RWPE2 (cell line): ENCODE results near the gene MAPRE3.

ENCODE experiments used
- ATAC-seq: fragments of 200-7000 bp; cut with Tn5 transposase; 3 replicates; pipeline ENCODE4 v1.9.1; 2021; ENCODE audit warnings: low read depth
- DNase-seq: peaks from one replicate; pipeline ENCODE4 v3.0.0-alpha.2; 2020; ENCODE audit warnings: low spot score
- H3K27ac ChIP-seq: fragments of 450-650 bp; 2 replicates; pipeline ENCODE4 v1.5.1; 2017; ENCODE audit warnings: mild to moderate bottlenecking; ENCODE audit not compliant: poor library complexity, severe bottlenecking
- H3K27me3 ChIP-seq: fragments of 250-450 bp; sonication (Bioruptor Pico); 2 replicates; pipeline ENCODE4 v1.5.1; 2021; ENCODE audit warnings: mild to moderate bottlenecking, moderate library complexity; ENCODE audit not compliant: insufficient read depth, poor library complexity, severe bottlenecking
- H3K36me3 ChIP-seq: fragments of 250-450 bp; sonication (Bioruptor Pico); 2 replicates; pipeline ENCODE4 v1.5.1; 2020; ENCODE audit warnings: low read depth, mild to moderate bottlenecking, moderate library complexity
- H3K4me1 ChIP-seq: fragments of 250-450 bp; sonication (Bioruptor Pico); 2 replicates; pipeline ENCODE4 v1.5.1; 2021; ENCODE audit warnings: mild to moderate bottlenecking, moderate library complexity; ENCODE audit not compliant: insufficient read depth, poor library complexity, severe bottlenecking
- H3K4me3 ChIP-seq: fragments of 250-450 bp; sonication (Bioruptor Pico); 2 replicates; pipeline ENCODE4 v1.5.1; 2021; ENCODE audit warnings: mild to moderate bottlenecking, moderate library complexity; ENCODE audit not compliant: severe bottlenecking
- H3K9me3 ChIP-seq: fragments of 250-450 bp; sonication (Bioruptor Pico); 2 replicates; pipeline ENCODE4 v1.5.1; 2021; ENCODE audit warnings: mild to moderate bottlenecking, moderate library complexity; ENCODE audit not compliant: severe bottlenecking
- CTCF ChIP-seq: fragments of 450-650 bp; IDR thresholded peaks from one replicate; pipeline ENCODE4 v1.5.1; 2017; ENCODE audit warnings: mild to moderate bottlenecking, moderate library complexity; ENCODE audit not compliant: poor library complexity, severe bottlenecking

MAPRE3 gene

GRCh38 chr2:27024812-27025211 is 54.4 kb downstream of the MAPRE3 start:
- TF ChIP-seq CTCF = no peak
- Histone ChIP-seq H3K27me3 (no peaks in the 10 kb centered on the region), H3K27ac (no peak overlapping the region), H3K9me3 (no peaks in the 10 kb centered on the region), H3K4me3 (no peak overlapping the region), H3K4me1 (no peaks in the 10 kb centered on the region), H3K36me3 (peaks cover 7% of the 10 kb centered on the region; the same call in 1 of the 2 replicates)
- ATAC-seq (no peak), DNase-seq (no peak)

GRCh38 chr2:27025281-27025800 is 54.9 kb downstream of the MAPRE3 start:
- no peak for ATAC-seq
- H3K36me3 ChIP-seq = peaks cover 11% of the 10 kb centered on the region; the same call in 1 of the 2 replicates
- no peaks in the 10 kb centered on the region for H3K27me3 ChIP-seq
- H3K27ac ChIP-seq = no peak overlapping the region
- no peaks in the 10 kb centered on the region for H3K9me3 ChIP-seq
- no peak overlapping the region for H3K4me3 ChIP-seq
- no peak for TF ChIP-seq CTCF
- H3K4me1 ChIP-seq = no peaks in the 10 kb centered on the region
- no peak for DNase-seq

GRCh38 chr2:27025861-27026851 is 55.7 kb downstream of the MAPRE3 start:
- no peak overlapping the region for H3K27ac ChIP-seq
- H3K36me3 ChIP-seq = peaks cover 13% of the 10 kb centered on the region
- H3K9me3 ChIP-seq = no peaks in the 10 kb centered on the region
- H3K27me3 ChIP-seq = no peaks in the 10 kb centered on the region
- no peak for TF ChIP-seq CTCF
- H3K4me1 ChIP-seq = no peaks in the 10 kb centered on the region
- DNase-seq (no peak), ATAC-seq (no peak)
- no peak overlapping the region for H3K4me3 ChIP-seq

- Histone ChIP-seq H3K27me3 (no peaks in the 10 kb centered on the region), H3K27ac (no peak overlapping the region), H3K36me3 (peaks cover 17% of the 10 kb centered on the region), H3K9me3 (no peaks in the 10 kb centered on the region), H3K4me1 (no peaks in the 10 kb centered on the region), H3K4me3 (no peak overlapping the region)
- DNase-seq (no peak), ATAC-seq (no peak)
- TF ChIP-seq CTCF = no peak
These were observed 56.8 kb downstream of the MAPRE3 start for GRCh38 chr2:27027211-27027651.
